B cell (primary cell): Measurements from ENCODE around the gene RBM28. TPM values are rescaled to one million over a fixed set of nuclear protein-coding genes. Genes with fewer than 3 reads are reported as not detected.
"Not testable (repeated sequence)": the region's sequence is repeated elsewhere in the genome, so short reads cannot be mapped to it uniquely, and the experiment has no call there.

Experiments
- ATAC-seq: fragments of 200-7000 bp; cut with Tn5 transposase; one replicate; pipeline ENCODE4 v1.10.0; 2021; ENCODE audit warnings: low read depth, mild to moderate bottlenecking, moderate number of reproducible peaks, moderate library complexity
- CTCF ChIA-PET: fragments of 350-600 bp; sonication (Branson Sonifier 250); formaldehyde crosslinking; loops from one replicate; lab custom pipeline; 2021; ENCODE audit warnings: antibody characterized with exemption, inconsistent platforms; lab: Charles Lee
- POLR2A ChIA-PET: fragments of 350-600 bp; sonication (Branson Sonifier 250); formaldehyde crosslinking; loops from one replicate; lab custom pipeline; 2021; ENCODE audit warnings: antibody characterized with exemption; lab: Charles Lee
- DNase-seq: peaks from one replicate; pipeline ENCODE4 v3.0.0; 2013
- H2AFZ ChIP-seq: 2 replicates; pipeline ENCODE4 v1.6.1; 2012; ENCODE audit warnings: mild to moderate bottlenecking, low read depth, low read length; ENCODE audit not compliant: insufficient read depth, poor library complexity, severe bottlenecking
- H3K27ac ChIP-seq, 2 donors: 1 replicate in 1 of 2; 2 replicates in 1 of 2; pipeline ENCODE4 v1.5.1; 2012 to 2013; ENCODE audit warnings: low read length in 2 of 2, mild to moderate bottlenecking in 2 of 2, moderate library complexity in 1 of 2
- H3K27me3 ChIP-seq, 4 experiments: fragments of 200-600 bp in 1 of 4; sonication (generic) in 1 of 4; replicated peaks in 1 of 4; 1 replicate in 2 of 4; 2 replicates in 2 of 4; pipeline versions ENCODE4 v1.6.1 to v1.7.0; 2013 to 2016; ENCODE audit warnings: low read length in 3 of 4, mild to moderate bottlenecking in 2 of 4, mixed read lengths in 1 of 4, moderate library complexity in 1 of 4; ENCODE audit not compliant: insufficient read depth in 4 of 4, control insufficient read depth in 3 of 4; ENCODE audit errors: control extremely low read depth in 1 of 4
- H3K36me3 ChIP-seq, 2 experiments: replicated peaks in 1 of 2; 1 replicate in 1 of 2; 2 replicates in 1 of 2; pipeline versions ENCODE4 v1.6.1 to v1.7.1; 2013; ENCODE audit warnings: low read length in 1 of 2; ENCODE audit not compliant: insufficient read depth in 2 of 2, control insufficient read depth in 1 of 2; ENCODE audit errors: control extremely low read depth in 1 of 2, extremely low read depth in 1 of 2
- H3K4me1 ChIP-seq, 2 donors: fragments of 200-600 bp in 1 of 2; sonication (generic) in 1 of 2; 1 replicate in 1 of 2; 2 replicates in 1 of 2; pipeline versions ENCODE4 v1.5.1 to v1.6.1; 2013 to 2017; ENCODE audit warnings: low read length in 2 of 2; ENCODE audit not compliant: control insufficient read depth in 2 of 2, insufficient read depth in 2 of 2
- H3K4me2 ChIP-seq: replicated peaks from 2 replicates; pipeline ENCODE3; 2012; ENCODE audit warnings: mild to moderate bottlenecking, low read depth, low read length; ENCODE audit not compliant: poor library complexity, severe bottlenecking
- H3K4me3 ChIP-seq, 5 experiments: fragments of 200-600 bp in 1 of 5; sonication (generic) in 1 of 5; 1 replicate in 3 of 5; 2 replicates in 2 of 5; pipeline versions ENCODE4 v1.5.1 to v1.7.0; 2011 to 2016; ENCODE audit warnings: low read length in 4 of 5, mild to moderate bottlenecking in 4 of 5, low read depth in 2 of 5, control low read depth in 1 of 5, moderate library complexity in 1 of 5; ENCODE audit not compliant: insufficient read depth in 1 of 5; ENCODE audit errors: control extremely low read depth in 1 of 5, extremely low read depth in 1 of 5
- H3K79me2 ChIP-seq: fragments of 200-600 bp; sonication (generic); one replicate; pipeline ENCODE4 v1.6.0; 2016; ENCODE audit warnings: low read length; ENCODE audit not compliant: control insufficient read depth, insufficient read depth
- H3K9ac ChIP-seq: fragments of 200-600 bp; sonication (generic); 2 replicates; pipeline ENCODE4 v1.6.1; 2017; ENCODE audit warnings: mild to moderate bottlenecking, low read length, moderate library complexity
- H3K9me3 ChIP-seq, 3 donors: one replicate each; pipeline versions ENCODE4 v1.6.1 to v1.7.1; 2013; ENCODE audit warnings: low read length in 2 of 3; ENCODE audit not compliant: control insufficient read depth in 2 of 3, insufficient read depth in 1 of 3; ENCODE audit errors: control extremely low read depth in 1 of 3
- H4K20me1 ChIP-seq: 2 replicates; pipeline ENCODE4 v1.6.0; 2012; ENCODE audit warnings: mild to moderate bottlenecking, low read length; ENCODE audit not compliant: insufficient read depth, control insufficient read depth, poor library complexity, severe bottlenecking
- H3K27ac Mint-ChIP-seq: one replicate; pipeline ENCODE4 v1.8.0; 2021; ENCODE audit warnings: mixed read lengths
- H3K27me3 Mint-ChIP-seq: one replicate; pipeline ENCODE4 v1.8.0; 2021; ENCODE audit warnings: mixed read lengths
- H3K4me1 Mint-ChIP-seq: one replicate; pipeline ENCODE4 v1.8.0; 2021; ENCODE audit warnings: mixed read lengths
- H3K4me3 Mint-ChIP-seq: one replicate; pipeline ENCODE4 v1.8.0; 2021; ENCODE audit warnings: mixed read lengths
- H3K9me3 Mint-ChIP-seq: one replicate; pipeline ENCODE4 v1.8.0; 2022; ENCODE audit warnings: mixed read lengths; ENCODE audit not compliant: insufficient read depth
- CTCF ChIP-seq: fragments of 200-600 bp; IDR thresholded peaks from one replicate; pipeline ENCODE4 v1.8.0; 2022; ENCODE audit warnings: antibody characterized with exemption, mild to moderate bottlenecking
- EZH2 ChIP-seq: IDR thresholded peaks from 2 replicates; pipeline ENCODE4 v1.6.1; 2012; ENCODE audit warnings: borderline replicate concordance, low read depth, mild to moderate bottlenecking, moderate library complexity, low read length; ENCODE audit not compliant: insufficient read depth, poor library complexity, severe bottlenecking
- WGBS: methylation state at CpG from one replicate; pipeline ENCODE4 v1.1.5; 2013; ENCODE audit warnings: missing lambda C conversion rate; ENCODE audit not compliant: insufficient coverage; 5-methylcytosine and 5-hydroxymethylcytosine counted together
- intact Hi-C: fragments of 100-400 bp; cut with micrococcal nuclease; formaldehyde crosslinking; loops from one replicate; pipeline ENCODE4 v1.10.0; 2022
- polyA plus RNA-seq: library from polyadenylated mRNA; depleted of rRNA; stranded (reverse); fragments of >200 nt; gene quantifications from 2 replicates; pipeline ENCODE4 v1.2.3, GENCODE V29; 2012
- total RNA-seq, 2 donors: library from RNA; stranded (reverse); fragments of 120-200 nt in 1 of 2; gene quantifications; 1 replicate in 1 of 2; 2 replicates in 1 of 2; pipeline versions ENCODE4 v1.2.3 to v1.2.4, GENCODE V29; 2013 to 2022

The RBM28 gene
- total and polyA plus RNA-seq, 2 donors (not counting 1 experiment from before 2014, with no cell fraction given), result 10.7 to 46.2 TPM

GRCh38 chr7:128302139-128302538, 41.6 kb downstream of the RBM28 start:
- CTCF ChIA-PET, result interaction anchor here (1.6 kb wide), 1 partner anchor 92 kb away, joined by 4 read pairs; no protein-coding TSS in a partner anchor
- Histone ChIP-seq H3K9ac (no peak overlapping the region), H3K79me2 (no peaks in the 10 kb centered on the region), H4K20me1 (no peaks in the 10 kb centered on the region), H3K27ac (no peak overlapping the region), H3K4me3 (no peak overlapping the region), H2AFZ (no peak overlapping the region), H3K4me2 (no peak overlapping the region), H3K27me3 (no peaks in the 10 kb centered on the region), H3K36me3 (peaks cover 10 to 25% of the 10 kb centered on the region in 2 experiments), H3K4me1 (no peaks in the 10 kb centered on the region), H3K9me3 (no peaks in the 10 kb centered on the region)
- intact Hi-C loops, result no loop called here
- H3K27ac Mint-ChIP-seq, result no peak overlapping the region
- no peaks in the 10 kb centered on the region for H3K27me3 Mint-ChIP-seq
- no peaks in the 10 kb centered on the region for H3K4me1 Mint-ChIP-seq
- DNase-seq (no peak), ATAC-seq (no peak)
- H3K4me3 Mint-ChIP-seq, result no peak overlapping the region
- no peak for TF ChIP-seq CTCF
- no peak for TF ChIP-seq EZH2
- H3K9me3 Mint-ChIP-seq, result no peaks in the 10 kb centered on the region
- 83% methylated on average over 6 of the region's 10 CpGs for WGBS
- POLR2A ChIA-PET, result no interaction called here

GRCh38 chr7:128299109-128299607, 44.5 kb downstream of the RBM28 start:
- H3K4me1 Mint-ChIP-seq, result no peaks in the 10 kb centered on the region
- no peak overlapping the region for H3K4me3 Mint-ChIP-seq
- no peak overlapping the region for H3K4me3 ChIP-seq
- POLR2A ChIA-PET, result interaction anchor here (0.6 kb wide), 1 partner anchor 84 kb away, joined by 4 read pairs; no protein-coding TSS in a partner anchor
- H3K9ac ChIP-seq, result no peak overlapping the region
- no peak overlapping the region for H3K4me2 ChIP-seq
- no peaks in the 10 kb centered on the region for H3K27me3 Mint-ChIP-seq
- H2AFZ ChIP-seq, result no peak overlapping the region
- 79% methylated on average over 3 of the region's 7 CpGs for WGBS
- H4K20me1 ChIP-seq, result no peaks in the 10 kb centered on the region
- peaks cover 1 to 7% of the 10 kb centered on the region in 2 experiments for H3K36me3 ChIP-seq
- H3K79me2 ChIP-seq, result no peaks in the 10 kb centered on the region
- H3K9me3 Mint-ChIP-seq, result no peaks in the 10 kb centered on the region
- TF ChIP-seq EZH2 (no peak), CTCF (no peak)
- ATAC-seq (no peak), DNase-seq (no peak)
- intact Hi-C loops, result no loop called here
- H3K4me1 ChIP-seq, result no peaks in the 10 kb centered on the region
- H3K27ac ChIP-seq, result no peak overlapping the region
- H3K27ac Mint-ChIP-seq, result no peak overlapping the region
- CTCF ChIA-PET, result no interaction called here
- no peaks in the 10 kb centered on the region for H3K9me3 ChIP-seq
- no peaks in the 10 kb centered on the region for H3K27me3 ChIP-seq

GRCh38 chr7:128298004-128298403, 45.7 kb downstream of the RBM28 start:
- H2AFZ ChIP-seq, H3K4me3 Mint-ChIP-seq, H3K9ac ChIP-seq, H3K4me2 ChIP-seq, H3K27me3 ChIP-seq, intact Hi-C loops, ATAC-seq, H3K27ac ChIP-seq, CTCF ChIA-PET, H4K20me1 ChIP-seq, H3K4me1 ChIP-seq, H3K27ac Mint-ChIP-seq, H3K36me3 ChIP-seq, H3K27me3 Mint-ChIP-seq, POLR2A ChIA-PET, H3K4me3 ChIP-seq, DNase-seq, H3K4me1 Mint-ChIP-seq, H3K9me3 Mint-ChIP-seq, H3K9me3 ChIP-seq, H3K79me2 ChIP-seq: not testable (repeated sequence)
- 100% methylated on average over 2 of the region's 7 CpGs for WGBS
